H1 (cell line): ENCODE results near the gene RRBP1. TPM values are rescaled to one million over a fixed set of nuclear protein-coding genes. Genes with fewer than 3 reads are reported as not detected.

Experiments used
- CTCF ChIA-PET: fragments of 300-600 bp; sonication (Branson Sonifier 250); formaldehyde crosslinking; loops from one replicate; lab custom pipeline; 2021; ENCODE audit not compliant: partially characterized antibody; lab: Charles Lee
- POLR2A ChIA-PET: fragments of 300-600 bp; sonication (Branson Sonifier 250); formaldehyde crosslinking; loops from one replicate; lab custom pipeline; 2021; ENCODE audit warnings: inconsistent platforms; ENCODE audit not compliant: partially characterized antibody; lab: Charles Lee
- DNase-seq, 2 experiments: peaks; one replicate each; pipeline versions ENCODE4 v3.0.0 to v3.0.0-alpha.2; 2010 to 2022; ENCODE audit warnings: low spot score in 2 of 2, low read depth in 1 of 2, mixed read lengths in 1 of 2
- FAIRE-seq: peaks from 2 replicates; lab custom pipeline; 2011; peaks lifted over from hg19 to GRCh38; lab: Jason Lieb, UNC
- H2AFZ ChIP-seq: 2 replicates; pipeline ENCODE4 v1.8.1; 2012; ENCODE audit warnings: low read length, inconsistent platforms
- H2AK5ac ChIP-seq: 2 replicates; pipeline ENCODE4 v1.6.1; 2013; ENCODE audit warnings: low read depth, low read length
- H2BK120ac ChIP-seq: replicated peaks from 2 replicates; pipeline ENCODE3; 2013; ENCODE audit warnings: low read depth, low read length, inconsistent platforms
- H2BK12ac ChIP-seq: 2 replicates; pipeline ENCODE4 v1.6.1; 2013; ENCODE audit warnings: low read depth, low read length
- H2BK15ac ChIP-seq: 2 replicates; pipeline ENCODE4 v1.6.1; 2013; ENCODE audit warnings: low read length
- H2BK20ac ChIP-seq: 2 replicates; pipeline ENCODE4 v1.6.1; 2013; ENCODE audit warnings: low read length
- H2BK5ac ChIP-seq: 2 replicates; pipeline ENCODE4 v1.6.1; 2013; ENCODE audit warnings: low read depth, low read length
- H3K14ac ChIP-seq: 2 replicates; pipeline ENCODE4 v1.6.1; 2013; ENCODE audit warnings: inconsistent platforms; ENCODE audit not compliant: insufficient read length
- H3K18ac ChIP-seq: 2 replicates; pipeline ENCODE4 v1.6.1; 2013; ENCODE audit warnings: low read length; ENCODE audit errors: extremely low read depth
- H3K23ac ChIP-seq: 2 replicates; pipeline ENCODE4 v1.6.1; 2013; ENCODE audit warnings: inconsistent platforms; ENCODE audit not compliant: insufficient read length
- H3K23me2 ChIP-seq: 2 replicates; pipeline ENCODE4 v1.6.1; 2013; ENCODE audit warnings: low read depth, low read length
- H3K27ac ChIP-seq: 2 replicates; pipeline ENCODE4 v1.6.1; 2011; ENCODE audit warnings: low read depth, low read length, inconsistent platforms
- H3K27me3 ChIP-seq, 4 experiments: replicated peaks in 1 of 4; 1 replicate in 1 of 4; 2 replicates in 3 of 4; pipeline versions ENCODE4 v1.6.1 to v1.8.1; 2011 to 2013; ENCODE audit warnings: low read length in 3 of 4, mild to moderate bottlenecking in 3 of 4, inconsistent platforms in 2 of 4, mixed read lengths in 2 of 4, moderate library complexity in 1 of 4; ENCODE audit not compliant: control insufficient read depth in 3 of 4, insufficient read depth in 3 of 4; ENCODE audit errors: extremely low read depth in 1 of 4
- H3K36me3 ChIP-seq, 4 experiments: 2 replicates each; pipeline versions ENCODE4 v1.6.1 to v1.8.1; 2011 to 2013; ENCODE audit warnings: mild to moderate bottlenecking in 4 of 4, low read length in 3 of 4, moderate library complexity in 2 of 4, control low read depth in 1 of 4, inconsistent platforms in 1 of 4; ENCODE audit not compliant: insufficient read depth in 4 of 4, control insufficient read depth in 2 of 4
- H3K4ac ChIP-seq: replicated peaks from 2 replicates; pipeline ENCODE3; 2013; ENCODE audit warnings: low read length, low read depth, mixed read lengths, inconsistent platforms; ENCODE audit not compliant: insufficient read length
- H3K4me1 ChIP-seq, 4 experiments: replicated peaks in 1 of 4; 1 replicate in 1 of 4; 2 replicates in 3 of 4; pipeline versions ENCODE4 v1.6.1 to v1.8.1; 2011 to 2013; ENCODE audit warnings: low read length in 3 of 4, inconsistent platforms in 2 of 4, mixed read lengths in 1 of 4; ENCODE audit not compliant: insufficient read depth in 4 of 4, control insufficient read depth in 3 of 4
- H3K4me2 ChIP-seq, 2 experiments: 2 replicates each; pipeline versions ENCODE4 v1.6.1 to v1.8.1; 2011 to 2013; ENCODE audit warnings: low read depth in 2 of 2, low read length in 2 of 2, control low read depth in 1 of 2, inconsistent platforms in 1 of 2, mild to moderate bottlenecking in 1 of 2; ENCODE audit not compliant: insufficient read depth in 1 of 2
- H3K4me3 ChIP-seq, 4 experiments: fragments of 200-600, 300-600 bp in 1 of 4; sonication (generic), shearing (Covaris generic), sonication (Bioruptor Twin) in 1 of 4; 2 replicates each; pipeline versions ENCODE4 v1.5.1 to v1.8.1; 2011 to 2016; ENCODE audit warnings: low read length in 4 of 4, low read depth in 3 of 4, control low read depth in 2 of 4, inconsistent platforms in 2 of 4, mild to moderate bottlenecking in 2 of 4, mixed read lengths in 1 of 4, moderate library complexity in 1 of 4; ENCODE audit not compliant: insufficient read depth in 2 of 4; ENCODE audit errors: extremely low read depth in 1 of 4
- H3K56ac ChIP-seq: replicated peaks from 2 replicates; pipeline ENCODE3; 2013; ENCODE audit warnings: low read depth, mild to moderate bottlenecking, mixed read lengths, low read length, inconsistent platforms; ENCODE audit not compliant: insufficient read length
- H3K79me1 ChIP-seq: 2 replicates; pipeline ENCODE4 v1.6.1; 2013; ENCODE audit warnings: low read depth, low read length, control low read depth
- H3K79me2 ChIP-seq, 2 experiments: 2 replicates each; pipeline versions ENCODE4 v1.6.1 to v1.8.1; 2012 to 2013; ENCODE audit warnings: low read length in 2 of 2, mild to moderate bottlenecking in 2 of 2, inconsistent platforms in 1 of 2; ENCODE audit not compliant: insufficient read depth in 2 of 2, control insufficient read depth in 1 of 2
- H3K9ac ChIP-seq, 4 experiments: replicated peaks in 1 of 4; 1 replicate in 1 of 4; 2 replicates in 3 of 4; pipeline versions ENCODE4 v1.6.1 to v1.8.1; 2011 to 2013; ENCODE audit warnings: low read depth in 3 of 4, low read length in 3 of 4, control low read depth in 2 of 4, mild to moderate bottlenecking in 2 of 4, moderate library complexity in 2 of 4, inconsistent platforms in 1 of 4; ENCODE audit errors: extremely low read depth in 1 of 4
- H3K9me3 ChIP-seq, 2 experiments: 2 replicates each; pipeline versions ENCODE4 v1.6.1 to v1.8.1; 2012 to 2013; ENCODE audit warnings: mild to moderate bottlenecking in 2 of 2, moderate library complexity in 2 of 2, control low read depth in 1 of 2, inconsistent platforms in 1 of 2, low read depth in 1 of 2, low read length in 1 of 2, mixed read lengths in 1 of 2; ENCODE audit not compliant: insufficient read depth in 2 of 2
- H4K20me1 ChIP-seq, 2 experiments: replicated peaks in 1 of 2; 2 replicates each; pipeline versions ENCODE3 to v1.8.1; 2011 to 2013; ENCODE audit warnings: inconsistent platforms in 2 of 2, low read length in 2 of 2, mild to moderate bottlenecking in 1 of 2; ENCODE audit not compliant: insufficient read depth in 2 of 2, control insufficient read depth in 1 of 2
- H4K5ac ChIP-seq: 2 replicates; pipeline ENCODE4 v1.6.1; 2013; ENCODE audit warnings: low read length, low read depth, mixed read lengths, inconsistent platforms; ENCODE audit not compliant: insufficient read length
- H4K8ac ChIP-seq: 2 replicates; pipeline ENCODE4 v1.8.0; 2013; ENCODE audit warnings: mild to moderate bottlenecking, moderate library complexity, low read length, inconsistent platforms; ENCODE audit not compliant: insufficient read depth; ENCODE audit errors: extremely low read depth
- H4K91ac ChIP-seq: replicated peaks from 2 replicates; pipeline ENCODE3; 2013; ENCODE audit warnings: low read length, mixed read lengths, inconsistent platforms; ENCODE audit not compliant: insufficient read length
- BCL11A ChIP-seq, 2 experiments: IDR thresholded peaks; one replicate each; pipeline ENCODE4 v1.6.1; 2011; ENCODE audit warnings: low read depth in 2 of 2, low read length in 2 of 2, mild to moderate bottlenecking in 2 of 2
- JUND ChIP-seq: IDR thresholded peaks from 2 replicates; pipeline ENCODE4 v1.6.1; 2011; ENCODE audit warnings: mild to moderate bottlenecking, improper control_type of control experiment, low read length
- POLR2AphosphoS5 ChIP-seq: IDR thresholded peaks from 2 replicates; pipeline ENCODE4 v1.6.1; 2011; ENCODE audit warnings: low read depth, low read length
- RBBP5 ChIP-seq: IDR thresholded peaks from 2 replicates; pipeline ENCODE4 v1.7.1; 2012; ENCODE audit warnings: low read depth, mild to moderate bottlenecking, inconsistent platforms, low read length, moderate library complexity, borderline replicate concordance
- TEAD4 ChIP-seq: IDR thresholded peaks from 2 replicates; pipeline ENCODE4 v1.6.1; 2012; ENCODE audit warnings: low read depth, low read length, inconsistent platforms, mixed read lengths
- WGBS, 2 experiments: shearing (Covaris generic) in 1 of 2; methylation state at CpG; one replicate each; pipeline versions ENCODE4 v1.1.6 to v1.1.7; 2013 to 2015; ENCODE audit warnings: low lambda C conversion rate in 2 of 2, mixed read lengths in 2 of 2, inconsistent platforms in 1 of 2, low coverage in 1 of 2, missing lambda C conversion rate in 1 of 2; ENCODE audit not compliant: insufficient replicate concordance in 2 of 2, insufficient coverage in 1 of 2, insufficient read length in 1 of 2; ENCODE audit errors: extremely low coverage in 1 of 2, missing lambda C conversion rate in 1 of 2; 5-methylcytosine and 5-hydroxymethylcytosine counted together
- polyA plus RNA-seq, 7 experiments: library from polyadenylated mRNA; depleted of rRNA in 3 of 7; stranded (reverse) in 5 of 7; unstranded in 2 of 7; fragments of >200 nt in 5 of 7; fragments of 200-250 nt in 2 of 7; gene quantifications; 1 replicate in 5 of 7; 2 replicates in 1 of 7; 4 replicates in 1 of 7; pipeline versions ENCODE4 v1.2.1 to v1.2.3, GENCODE V29; 2011 to 2013; ENCODE audit warnings: missing spikeins in 2 of 7, mixed read lengths in 2 of 7
- total RNA-seq: library from RNA; stranded (reverse); fragmentation: NEBNext Ultra II Directional; extraction: Animal tissue kit (Norgen Biotek cat#: 25700); gene quantifications from 2 replicates; pipeline ENCODE4 v1.2.1, GENCODE V29; 2021

Gene RRBP1
- total and polyA plus RNA-seq, 2 of the 8 experiments (the other 6 are each of a cell fraction or from before 2014, with no cell fraction given), result 15.9 to 157 TPM

DNA sequence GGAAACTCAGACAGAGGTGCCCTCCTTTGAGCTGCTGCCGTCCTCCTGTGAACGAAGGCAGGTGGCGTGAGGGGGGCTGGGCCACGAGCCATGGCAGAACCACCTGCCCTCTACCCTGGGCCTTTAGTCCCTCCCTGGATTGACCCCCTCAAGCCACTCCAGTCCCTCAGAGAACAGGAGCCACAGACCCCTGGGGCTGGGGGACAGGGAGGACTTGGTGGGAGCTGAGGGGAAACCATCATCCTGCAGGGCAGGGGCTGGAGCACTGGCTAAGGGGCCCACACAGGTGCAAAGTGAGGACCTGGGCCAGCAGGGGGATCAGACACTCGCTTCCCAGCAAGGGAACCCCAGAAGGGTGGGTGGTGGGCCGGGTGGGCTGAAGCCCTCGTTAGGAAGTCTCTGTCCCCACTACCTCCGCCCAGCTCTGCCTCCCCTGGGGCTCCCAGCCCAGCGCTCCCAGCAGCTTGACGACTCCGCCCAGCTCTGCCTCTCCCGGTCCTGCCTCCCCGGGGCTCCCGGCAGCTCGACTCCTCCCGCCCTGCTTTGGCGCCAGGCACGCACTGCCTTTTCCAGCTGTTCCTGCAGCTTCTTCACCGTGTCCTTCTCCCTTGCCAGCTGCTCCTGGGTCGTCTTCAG is 67.7 kb downstream of the RRBP1 start:
- no peak overlapping the region for H2BK12ac ChIP-seq
- TF ChIP-seq BCL11A (IDR thresholded peaks at IDR 0.05; ENCODE audit: low read depth in 2 of 2, low read length in 2 of 2), result no peak
- no peak for TF ChIP-seq JUND
- 0 out of 2 replicates have a peak, but pooled peaks have one; percentile 33 for TF ChIP-seq POLR2AphosphoS5
- no peak for TF ChIP-seq TEAD4
- TF ChIP-seq RBBP5, result no peak
- TF ChIP-seq, all 59 proteins: peak for 1
- Histone ChIP-seq H3K9me3 (no peaks in the 10 kb centered on the region), H3K4ac (no peak overlapping the region), H2BK5ac (no peak overlapping the region), H4K91ac (no peak overlapping the region), H2BK15ac (no peak overlapping the region), H3K36me3 (peaks cover 0 to 20% (median 5%) of the 10 kb centered on the region in 4 experiments; a peak in 6 of 8 replicates), H4K5ac (no peak overlapping the region), H3K4me3 (no peak overlapping the region), H4K8ac (no peak overlapping the region), H2BK120ac (no peak overlapping the region), H2AK5ac (no peak overlapping the region), H3K27ac (no peak overlapping the region), H2BK20ac (no peak overlapping the region), H3K56ac (no peak overlapping the region), H2AFZ (no peak overlapping the region), H3K14ac (no peak overlapping the region), H3K79me2 (no peaks in the 10 kb centered on the region), H3K9ac (no peak overlapping the region), H3K4me1 (peaks cover 0 to 8% (median 1%) of the 10 kb centered on the region in 4 experiments; a peak in 3 of 7 replicates), H3K23ac (no peak overlapping the region), H3K27me3 (no peaks in the 10 kb centered on the region), H3K18ac (no peak overlapping the region), H4K20me1 (peaks cover 4 to 5% of the 10 kb centered on the region in 2 experiments), H3K4me2 (no peak overlapping the region), H3K79me1 (peaks cover 2% of the 10 kb centered on the region; the same call in 1 of the 2 replicates), H3K23me2 (no peaks in the 10 kb centered on the region)
- ChIA-PET CTCF (interaction anchor here (0.7 to 10.0 kb wide), 11 partner anchors 8 to 111 kb away, joined by 3 to 114 read pairs (median 8); no protein-coding TSS in a partner anchor), POLR2A (interaction anchor here (0.9 to 1.5 kb wide), 3 partner anchors 12 to 112 kb away, joined by 3 to 6 read pairs (median 3); partner anchors contain the start of gene BFSP1)
- FAIRE-seq (no peak), DNase-seq (no peak)
- WGBS, 2 experiments, result 88% methylated on average over 16 of the region's 20 CpGs; no CpG with 5 or more reads in 1 of the 2 experiments
